Measurements from ENCODE around the gene UCK2.

- TF ChIP-seq POLR2A (IDR thresholded peaks at IDR 0.05): no peak
- TF ChIP-seq, protein P1, sequence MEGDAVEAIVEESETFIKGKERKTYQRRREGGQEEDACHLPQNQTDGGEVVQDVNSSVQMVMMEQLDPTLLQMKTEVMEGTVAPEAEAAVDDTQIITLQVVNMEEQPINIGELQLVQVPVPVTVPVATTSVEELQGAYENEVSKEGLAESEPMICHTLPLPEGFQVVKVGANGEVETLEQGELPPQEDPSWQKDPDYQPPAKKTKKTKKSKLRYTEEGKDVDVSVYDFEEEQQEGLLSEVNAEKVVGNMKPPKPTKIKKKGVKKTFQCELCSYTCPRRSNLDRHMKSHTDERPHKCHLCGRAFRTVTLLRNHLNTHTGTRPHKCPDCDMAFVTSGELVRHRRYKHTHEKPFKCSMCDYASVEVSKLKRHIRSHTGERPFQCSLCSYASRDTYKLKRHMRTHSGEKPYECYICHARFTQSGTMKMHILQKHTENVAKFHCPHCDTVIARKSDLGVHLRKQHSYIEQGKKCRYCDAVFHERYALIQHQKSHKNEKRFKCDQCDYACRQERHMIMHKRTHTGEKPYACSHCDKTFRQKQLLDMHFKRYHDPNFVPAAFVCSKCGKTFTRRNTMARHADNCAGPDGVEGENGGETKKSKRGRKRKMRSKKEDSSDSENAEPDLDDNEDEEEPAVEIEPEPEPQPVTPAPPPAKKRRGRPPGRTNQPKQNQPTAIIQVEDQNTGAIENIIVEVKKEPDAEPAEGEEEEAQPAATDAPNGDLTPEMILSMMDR (IDR thresholded peaks at IDR 0.05): no peak
Measured at GRCh38 chr1:165877940-165878556, 50.6 kb downstream of the UCK2 start.

Measured in adrenal gland (tissue), 5 donors.